NT2/D1 (cell line): ENCODE data around the gene NSF.

Source experiments
- DNase-seq: peaks from one replicate; pipeline ENCODE4 v3.0.0-alpha.2; 2011; ENCODE audit warnings: low read depth, low spot score
- H3K27me3 ChIP-seq: 2 replicates; pipeline ENCODE4 v1.6.0; 2011; ENCODE audit warnings: mild to moderate bottlenecking; ENCODE audit not compliant: insufficient read length, insufficient read depth
- H3K36me3 ChIP-seq: 2 replicates; pipeline ENCODE4 v1.6.1; 2011; ENCODE audit warnings: mild to moderate bottlenecking, low read length, mixed read lengths; ENCODE audit not compliant: insufficient read depth, insufficient read length
- H3K4me1 ChIP-seq: 2 replicates; pipeline ENCODE4 v1.5.1; 2011; ENCODE audit not compliant: insufficient read depth, insufficient read length
- H3K4me3 ChIP-seq: 2 replicates; pipeline ENCODE4 v1.5.1; 2011; ENCODE audit warnings: low read depth; ENCODE audit not compliant: insufficient read length
- H3K9ac ChIP-seq: 2 replicates; pipeline ENCODE4 v1.6.0; 2011; ENCODE audit warnings: low read depth; ENCODE audit not compliant: insufficient read length
- H3K9me3 ChIP-seq: 2 replicates; pipeline ENCODE4 v1.5.1; 2011; ENCODE audit warnings: mild to moderate bottlenecking, low read length; ENCODE audit not compliant: insufficient read depth
- SUZ12 ChIP-seq: IDR thresholded peaks from 2 replicates; pipeline ENCODE4 v1.6.1; 2011; ENCODE audit not compliant: insufficient read length, insufficient read depth; ENCODE audit errors: extremely low read depth
- YY1 ChIP-seq: IDR thresholded peaks from 2 replicates; pipeline ENCODE4 v1.6.1; 2011; ENCODE audit not compliant: insufficient read length, insufficient read depth
- ZNF274 ChIP-seq: IDR thresholded peaks from 2 replicates; pipeline ENCODE4 v1.6.1; 2011; ENCODE audit warnings: mild to moderate bottlenecking, low read depth, low read length

Gene NSF

DNA sequence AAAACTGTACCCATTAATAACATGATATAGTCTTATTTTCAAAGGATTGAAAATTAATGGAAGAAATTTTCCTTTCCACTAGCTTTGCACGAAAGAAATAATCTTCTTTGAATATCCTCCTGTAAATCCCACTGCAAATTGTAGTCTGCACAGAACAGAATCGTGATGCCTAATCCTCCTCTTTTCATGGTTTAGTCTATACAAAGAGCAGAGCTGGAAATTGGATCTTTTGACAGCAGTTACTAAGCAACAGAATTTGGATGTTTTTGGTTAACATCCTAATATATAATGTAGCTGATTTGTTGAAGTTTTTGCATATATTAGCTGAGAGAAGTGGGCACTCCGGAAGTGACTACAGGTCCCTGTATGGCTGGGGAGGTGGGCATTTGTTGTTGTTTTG, 129.4 kb downstream of the NSF start:
- H3K4me3 ChIP-seq = no peak overlapping the region

GRCh38 chr17:46720408-46720807, 129.9 kb downstream of the NSF start:
- Histone ChIP-seq H3K27me3 (no peaks in the 10 kb centered on the region), H3K9me3 (no peaks in the 10 kb centered on the region), H3K4me1 (no peaks in the 10 kb centered on the region), H3K36me3 (peaks cover 8% of the 10 kb centered on the region), H3K9ac (no peak overlapping the region), H3K4me3 (no peak overlapping the region)
- no peak for TF ChIP-seq ZNF274
- TF ChIP-seq SUZ12 = no peak
- no peak for DNase-seq

More for the DNA sequence above, 129.4 kb downstream of the NSF start:
- no peak for DNase-seq
- H3K4me1 ChIP-seq = no peaks in the 10 kb centered on the region
- H3K27me3 ChIP-seq = no peaks in the 10 kb centered on the region
- no peaks in the 10 kb centered on the region for H3K9me3 ChIP-seq
- peaks cover 11% of the 10 kb centered on the region for H3K36me3 ChIP-seq
- no peak overlapping the region for H3K9ac ChIP-seq
- TF ChIP-seq SUZ12 (no peak), ZNF274 (no peak), YY1 (no peak)

- Histone ChIP-seq H3K9me3 (no peaks in the 10 kb centered on the region), H3K9ac (no peak overlapping the region), H3K4me1 (no peaks in the 10 kb centered on the region), H3K4me3 (no peak overlapping the region), H3K36me3 (peaks cover 4% of the 10 kb centered on the region), H3K27me3 (no peaks in the 10 kb centered on the region)
- no peak for DNase-seq
- TF ChIP-seq YY1 (no peak), SUZ12 (no peak), ZNF274 (no peak)
Measured at GRCh38 chr17:46722662-46723285, 132.3 kb downstream of the NSF start.

DNA sequence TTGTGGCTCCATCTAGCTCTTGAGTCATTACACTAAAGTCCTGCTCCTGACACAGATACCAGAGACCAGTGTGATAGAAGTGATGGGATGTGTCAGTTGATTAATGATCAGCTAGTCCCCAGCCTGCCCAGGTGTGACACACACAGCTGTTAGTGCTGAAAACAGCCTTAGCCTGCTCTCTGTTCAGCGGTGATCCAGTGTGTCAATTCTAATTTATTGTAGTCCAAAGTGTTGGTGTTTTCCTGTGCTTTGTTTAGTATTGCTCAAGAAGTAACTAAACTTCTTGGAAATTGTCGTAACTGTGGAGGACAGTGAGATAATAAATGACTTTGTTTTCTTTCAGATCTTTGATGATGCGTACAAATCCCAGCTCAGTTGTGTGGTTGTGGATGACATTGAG, 135.7 kb downstream of the NSF start:
- no peaks in the 10 kb centered on the region for H3K9me3 ChIP-seq
- peaks cover 2% of the 10 kb centered on the region for H3K36me3 ChIP-seq
- no peaks in the 10 kb centered on the region for H3K27me3 ChIP-seq
- TF ChIP-seq ZNF274 = no peak
- no peak for TF ChIP-seq SUZ12
- no peak for TF ChIP-seq YY1
- H3K4me3 ChIP-seq = no peak overlapping the region
- H3K9ac ChIP-seq = no peak overlapping the region
- no peak for DNase-seq
- H3K4me1 ChIP-seq = no peaks in the 10 kb centered on the region

- TF ChIP-seq YY1 (no peak), ZNF274 (no peak), SUZ12 (no peak)
- Histone ChIP-seq H3K27me3 (no peaks in the 10 kb centered on the region), H3K9ac (no peak overlapping the region), H3K4me3 (no peak overlapping the region), H3K36me3 (peaks cover 2% of the 10 kb centered on the region), H3K4me1 (peaks cover 1% of the 10 kb centered on the region), H3K9me3 (no peaks in the 10 kb centered on the region)
- DNase-seq = no peak
Measured at GRCh38 chr17:46727572-46728348, 137.3 kb downstream of the NSF start.

DNA sequence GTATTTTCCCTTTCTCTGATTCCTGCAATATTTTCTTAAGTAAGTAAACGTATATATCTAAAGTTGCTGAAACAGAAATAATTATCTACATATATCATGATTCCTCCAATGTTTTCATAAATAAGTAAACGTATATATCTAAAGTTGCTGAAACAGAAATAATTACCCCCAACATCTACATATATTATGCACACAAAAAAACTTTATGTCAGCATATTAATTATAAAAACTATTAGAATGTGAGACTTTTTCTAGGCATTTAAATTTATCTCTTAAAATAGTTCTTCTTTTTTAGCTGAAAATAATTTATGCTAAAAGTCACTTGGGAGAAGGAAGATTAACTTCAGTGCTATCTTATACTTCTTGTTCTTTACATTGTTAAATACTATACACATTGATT, 139.6 kb downstream of the NSF start:
- no peaks in the 10 kb centered on the region for H3K27me3 ChIP-seq
- no peak overlapping the region for H3K9ac ChIP-seq
- TF ChIP-seq YY1 (no peak), ZNF274 (no peak), SUZ12 (no peak)
- peaks cover 6% of the 10 kb centered on the region for H3K4me1 ChIP-seq
- peaks cover 2% of the 10 kb centered on the region for H3K36me3 ChIP-seq
- H3K4me3 ChIP-seq = no peak overlapping the region
- H3K9me3 ChIP-seq = no peaks in the 10 kb centered on the region
- no peak for DNase-seq

DNA sequence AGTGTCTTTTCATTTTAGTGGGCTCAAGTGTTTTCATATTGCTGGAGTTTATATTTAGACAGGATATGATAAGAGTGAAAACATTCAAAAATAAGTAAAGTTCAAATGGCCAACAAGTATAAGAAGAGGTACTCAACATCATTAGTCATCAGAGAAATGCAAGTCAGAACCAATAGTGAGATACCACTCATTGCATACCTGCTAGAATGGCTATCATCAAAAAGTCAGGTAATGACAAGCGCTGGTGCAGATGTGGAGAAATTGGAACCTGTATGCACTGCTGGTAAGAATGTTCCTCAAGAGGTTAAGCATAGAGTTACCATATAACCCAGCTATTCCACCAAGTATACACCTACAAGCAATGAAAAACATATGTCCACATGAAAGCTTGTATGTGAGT, 140.2 kb downstream of the NSF start:
- DNase-seq = no peak
- no peak for TF ChIP-seq YY1
- TF ChIP-seq SUZ12 = no peak
- no peak for TF ChIP-seq ZNF274
- Histone ChIP-seq H3K9me3 (no peaks in the 10 kb centered on the region), H3K27me3 (no peaks in the 10 kb centered on the region), H3K9ac (no peak overlapping the region), H3K4me1 (peaks cover 6% of the 10 kb centered on the region), H3K4me3 (no peak overlapping the region), H3K36me3 (peaks cover 2% of the 10 kb centered on the region)
